GM18517 (cell line): ENCODE measurements around the gene PDE3B.
"Not testable (repeated sequence)": the region's sequence is repeated elsewhere in the genome, so short reads cannot be mapped to it uniquely, and the experiment has no call there.

Experiments
- ATAC-seq: cut with Tn5 transposase; IDR thresholded peaks from one replicate; pipeline ENCODE4 v1.9.1; 2021; ENCODE audit warnings: mild to moderate bottlenecking, moderate library complexity; ENCODE audit not compliant: unreplicated experiment

The PDE3B gene

DNA sequence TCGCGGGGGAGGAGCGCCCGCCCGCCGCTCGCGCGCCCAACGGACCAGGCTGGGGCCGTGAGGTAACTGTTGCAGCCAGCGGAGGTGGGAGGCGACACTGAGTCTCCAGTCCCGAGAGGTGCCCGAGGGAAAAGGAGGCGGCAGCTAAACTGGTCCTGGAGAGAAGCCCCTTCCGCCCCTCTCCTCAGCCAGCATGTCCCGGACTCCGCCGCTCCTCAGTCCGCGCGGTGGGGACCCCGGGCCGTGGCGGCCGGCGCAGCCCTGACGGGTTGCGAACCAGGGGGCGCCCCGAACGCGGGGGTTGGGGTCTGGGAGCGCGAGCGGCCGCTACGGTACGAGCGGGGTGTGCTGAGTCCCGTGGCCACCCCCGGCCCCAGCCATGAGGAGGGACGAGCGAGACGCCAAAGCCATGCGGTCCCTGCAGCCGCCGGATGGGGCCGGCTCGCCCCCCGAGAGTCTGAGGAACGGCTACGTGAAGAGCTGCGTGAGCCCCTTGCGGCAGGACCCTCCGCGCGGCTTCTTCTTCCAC lies at the start of gene PDE3B:
Gene PDE3B (plus strand): TSS at position 108 of the 529 bp plus-strand sequence. CDS start 272 bp downstream, at position 380.
- peak; percentile 63 for ATAC-seq

DNA sequence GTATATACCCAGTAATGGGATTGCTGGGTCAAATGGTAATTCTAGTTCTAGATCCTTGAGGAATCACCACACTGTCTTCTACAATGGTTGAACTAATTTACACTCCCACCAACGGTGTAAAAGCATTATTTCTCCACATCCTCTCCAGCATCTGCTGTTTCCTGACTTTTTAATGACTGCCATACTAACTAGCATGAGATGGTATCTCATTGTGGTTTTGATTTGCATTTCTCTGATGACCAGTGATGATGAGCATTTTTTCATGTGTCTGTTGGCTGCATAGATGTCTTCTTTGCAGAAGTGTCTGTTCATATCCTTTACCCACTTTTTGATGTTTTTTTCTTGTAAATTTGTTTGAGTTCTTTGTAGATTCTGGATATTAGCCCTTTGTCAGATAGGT lies 48.3 kb upstream of the PDE3B start:
- ATAC-seq: not testable (repeated sequence)

DNA sequence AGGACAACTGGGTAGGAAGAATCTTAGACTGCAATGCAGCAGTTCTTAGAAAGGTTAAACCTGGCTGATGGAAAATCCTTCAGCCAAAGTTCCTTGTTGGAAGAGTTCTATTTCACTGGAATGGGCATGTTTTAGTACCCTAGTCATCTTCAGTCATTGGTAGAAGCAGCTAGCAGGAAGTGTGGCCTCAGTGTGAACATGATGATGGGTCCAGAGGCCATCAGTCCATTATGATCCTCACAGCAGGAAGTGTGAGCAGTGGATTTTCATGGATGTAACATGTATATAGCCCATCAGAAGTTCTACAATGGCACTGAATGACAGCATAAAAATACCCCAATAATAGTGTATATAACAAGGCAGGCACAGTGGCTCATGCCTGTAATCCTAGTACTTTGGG lies 35.9 kb upstream of the PDE3B start:
- no peak for ATAC-seq

DNA sequence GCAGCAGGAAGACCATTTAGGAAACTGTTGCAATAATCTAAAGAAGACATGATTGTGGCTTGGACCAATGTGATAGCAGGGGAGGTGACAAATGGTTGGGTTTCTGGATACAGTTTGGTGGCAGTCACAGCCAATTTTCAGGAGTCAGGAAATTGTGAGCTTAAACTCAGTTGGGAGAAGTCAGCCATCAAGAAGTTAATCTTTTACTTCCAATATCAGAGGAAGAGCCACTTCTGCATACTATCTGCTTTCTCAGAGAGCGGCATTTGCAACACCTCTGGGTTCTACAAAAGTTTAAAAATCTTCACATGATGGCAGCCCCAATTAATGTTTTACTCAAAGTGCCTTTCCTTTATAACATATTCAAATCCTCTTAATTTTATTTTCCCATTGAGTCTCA lies 33.7 kb upstream of the PDE3B start:
- no peak for ATAC-seq

DNA sequence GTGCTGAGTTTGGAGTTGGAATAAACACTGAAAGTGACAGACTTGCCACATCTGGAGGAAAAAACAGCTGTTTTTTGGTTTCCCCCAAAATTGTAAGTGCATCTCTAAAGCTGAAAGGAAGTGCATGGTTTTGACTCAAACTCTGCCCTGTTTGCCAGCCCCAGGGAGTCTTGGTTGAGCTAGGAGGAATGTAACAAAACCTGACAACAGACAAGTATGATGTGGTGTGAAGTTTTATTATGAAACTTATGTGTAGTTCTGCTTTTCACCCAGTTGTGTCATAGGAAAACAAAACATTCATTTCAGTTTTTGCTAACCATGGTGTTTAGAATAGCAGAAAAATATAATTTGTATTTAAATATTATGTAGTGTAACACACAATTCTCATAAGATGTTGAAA lies 31.7 kb upstream of the PDE3B start:
- ATAC-seq: no peak

DNA sequence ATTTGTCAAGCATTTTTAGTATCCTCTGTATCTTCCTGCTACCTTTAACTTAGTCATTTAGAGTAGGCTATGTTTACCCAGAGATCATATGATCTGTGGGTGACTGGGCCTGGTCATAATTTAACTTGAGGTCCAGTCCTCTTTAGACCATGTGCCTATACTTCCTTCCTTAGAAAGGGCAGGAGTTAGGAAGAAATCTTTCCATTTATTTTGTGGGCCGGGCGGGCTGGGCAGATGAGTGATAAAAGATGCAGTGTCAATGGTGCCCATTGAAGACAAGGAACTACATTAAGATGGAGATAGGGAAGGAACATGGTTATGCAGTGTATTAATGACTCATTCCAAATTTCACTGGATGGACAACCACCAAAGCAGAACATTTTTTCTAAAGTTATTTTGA lies 30.9 kb upstream of the PDE3B start:
- no peak for ATAC-seq

DNA sequence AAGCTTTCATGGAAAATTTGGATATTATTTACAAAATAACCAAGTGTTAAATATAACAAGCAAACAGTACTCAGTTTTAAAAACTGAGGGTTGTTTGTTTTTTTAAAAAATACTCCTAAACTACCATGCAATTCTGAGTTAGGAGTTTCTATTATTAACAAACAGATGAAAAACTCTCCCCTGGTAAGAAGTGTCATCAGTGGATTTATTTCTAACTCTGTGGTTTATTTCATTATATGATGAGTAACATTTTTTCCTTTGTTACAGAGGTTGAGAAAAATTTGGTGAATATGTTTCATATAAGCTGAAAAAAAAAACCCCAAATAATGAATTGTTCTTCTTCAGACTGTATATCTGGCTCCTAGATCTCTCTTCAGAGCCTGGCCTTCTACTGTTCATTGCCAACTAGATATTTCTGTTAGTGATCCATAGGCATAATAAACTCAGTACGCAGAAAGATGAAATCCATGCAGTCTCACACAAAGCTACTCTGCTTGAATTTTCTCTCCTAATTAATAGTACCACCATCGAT lies 29.4 kb upstream of the PDE3B start:
- no peak for ATAC-seq

DNA sequence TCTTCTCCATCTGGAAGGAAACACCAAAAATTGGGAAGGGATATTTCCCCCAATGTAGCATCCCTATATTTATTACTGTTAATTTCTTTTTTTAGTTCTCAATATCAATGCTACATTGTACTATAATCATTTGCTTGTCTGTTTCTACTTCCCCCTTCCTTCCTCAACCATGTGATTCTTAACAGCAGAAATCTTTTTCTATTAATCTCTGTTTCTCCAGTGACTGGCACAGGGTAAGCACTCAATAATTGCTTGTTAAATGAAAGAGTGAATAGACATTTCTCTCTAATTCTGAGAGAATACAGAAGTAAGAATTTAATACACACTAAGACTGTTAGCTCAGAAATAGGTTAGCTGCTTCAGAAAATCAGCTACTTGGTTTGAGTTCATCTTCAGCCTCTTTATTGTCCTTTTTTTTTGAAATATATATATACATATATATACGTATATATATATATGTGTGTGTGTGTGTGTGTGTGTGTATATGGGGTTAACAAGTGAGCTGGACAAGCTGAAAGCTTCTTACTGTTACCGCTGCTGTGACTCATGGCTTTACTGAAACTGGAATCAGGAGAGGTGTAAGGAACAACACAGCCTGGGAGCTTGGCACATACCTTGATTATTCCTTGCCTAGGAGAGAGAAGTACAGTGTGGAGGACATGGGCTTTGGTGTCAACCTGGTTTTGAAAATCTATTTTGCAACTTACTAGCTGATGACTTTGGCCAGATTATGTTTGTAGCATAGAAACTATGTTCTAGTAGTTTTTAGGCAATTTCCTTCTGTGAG lies 26.2 kb upstream of the PDE3B start:
- no peak for ATAC-seq

DNA sequence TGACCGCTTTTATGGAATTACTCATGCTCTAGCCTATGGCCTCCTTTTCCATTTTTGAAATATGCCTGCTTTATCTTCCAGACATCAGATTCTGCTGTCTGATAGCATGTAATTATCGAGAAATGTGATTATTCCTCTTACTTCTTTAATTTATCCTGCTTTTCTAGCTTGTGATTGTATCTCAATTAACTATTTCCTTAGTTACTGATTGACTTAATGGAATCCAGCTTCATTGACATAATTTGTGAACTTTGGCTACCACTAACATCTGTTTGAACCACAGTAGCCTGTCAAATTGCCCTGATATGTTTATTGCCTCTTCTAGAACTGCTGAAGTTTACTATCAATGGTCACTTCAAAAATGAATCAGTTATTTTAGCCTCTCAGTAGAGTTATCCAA lies 25.5 kb upstream of the PDE3B start:
- ATAC-seq: no peak

DNA sequence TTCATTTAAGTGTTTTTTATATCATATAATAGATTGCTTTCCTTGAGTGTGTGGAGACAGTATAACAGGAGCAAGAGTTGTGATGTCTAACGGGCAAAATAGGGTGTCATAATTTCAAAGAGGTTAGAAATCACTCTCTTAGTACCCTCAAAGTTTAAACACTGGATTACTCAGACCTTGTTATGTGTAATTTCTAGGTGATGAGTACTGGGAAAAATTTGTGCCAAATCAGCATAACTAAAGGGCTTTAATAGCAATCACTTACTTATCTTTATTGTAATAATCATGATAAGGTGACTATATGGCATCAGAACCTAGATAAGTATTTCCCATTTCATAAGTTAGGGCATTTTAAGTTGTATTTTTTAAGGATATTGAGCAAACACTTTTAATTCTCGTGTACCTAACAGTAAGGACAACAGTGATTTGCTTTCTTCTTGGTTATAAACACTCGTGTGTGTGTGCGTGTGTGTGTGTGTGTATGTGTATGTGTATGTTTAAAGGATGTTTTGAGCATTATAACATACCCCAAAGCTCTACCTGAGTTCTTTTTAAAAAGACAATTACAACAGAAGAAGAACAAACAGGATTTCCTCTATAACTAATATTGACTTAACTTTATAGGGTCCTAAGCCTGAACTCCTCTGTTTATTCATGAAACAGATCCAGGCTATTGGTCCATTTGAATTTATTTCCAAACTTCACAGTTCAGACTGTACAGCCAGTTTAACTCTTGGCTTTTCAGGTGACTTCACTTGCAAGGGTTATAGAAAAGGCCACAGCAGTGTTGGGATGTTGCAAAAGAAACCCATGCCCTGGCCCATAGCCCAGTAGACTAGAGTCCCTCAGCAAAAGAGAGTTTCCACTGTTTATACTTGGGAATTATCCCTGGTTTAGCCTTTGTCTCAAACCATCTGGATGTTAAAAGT lies 23.7 kb upstream of the PDE3B start:
- ATAC-seq: no peak

DNA sequence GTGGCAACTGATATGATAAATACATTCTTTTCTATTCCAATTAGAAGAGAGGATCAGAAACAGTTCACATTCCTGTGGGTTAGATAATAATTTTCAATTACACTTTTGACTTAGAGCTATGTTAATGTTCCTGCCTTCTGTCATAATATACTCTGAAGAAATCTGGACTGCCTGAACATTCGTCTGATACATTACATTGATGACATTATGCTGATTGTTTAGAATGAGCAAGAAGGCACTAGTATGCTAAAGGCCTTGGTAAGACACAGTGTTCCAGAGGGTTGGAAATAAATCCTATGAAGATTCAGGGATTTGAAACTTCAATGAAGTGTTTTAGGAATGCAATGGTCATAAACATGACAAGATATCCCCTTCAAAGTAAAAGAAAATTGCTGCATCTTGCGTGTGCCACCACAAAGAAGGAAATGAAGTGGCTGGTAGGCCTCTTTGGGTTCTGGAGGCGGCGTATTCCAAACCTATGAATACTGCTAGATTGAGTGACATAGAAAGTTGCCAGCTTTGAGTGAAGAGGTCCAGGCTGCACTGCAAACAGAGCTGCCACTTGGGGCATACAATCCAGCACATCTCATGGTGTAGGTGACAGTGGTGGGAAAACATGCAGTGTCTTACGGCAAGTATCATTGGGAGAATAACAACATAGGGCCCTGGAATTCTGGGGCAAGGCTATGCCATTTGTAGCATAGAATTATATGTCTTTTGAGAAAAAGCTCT lies 21.2 kb upstream of the PDE3B start:
- ATAC-seq: no peak

DNA sequence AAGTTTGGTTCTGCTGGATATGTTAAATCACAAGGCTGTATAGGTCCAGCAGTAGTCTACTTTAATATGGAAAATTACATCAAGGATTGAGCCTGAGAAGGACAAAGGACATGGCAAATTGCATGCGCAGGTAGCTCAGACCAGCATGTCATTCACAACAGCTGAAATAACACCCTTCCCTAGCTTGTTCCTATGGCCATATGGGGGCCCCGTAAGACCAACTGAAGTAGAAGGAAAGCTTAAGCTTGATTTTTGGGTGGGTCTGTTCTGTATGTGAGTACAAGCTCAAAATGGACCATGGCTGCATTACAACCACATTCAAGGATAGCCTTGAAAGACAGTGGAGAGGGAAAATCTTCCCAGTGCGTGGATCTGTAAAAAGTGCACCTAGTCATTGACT lies 20.6 kb upstream of the PDE3B start:
- no peak for ATAC-seq

DNA sequence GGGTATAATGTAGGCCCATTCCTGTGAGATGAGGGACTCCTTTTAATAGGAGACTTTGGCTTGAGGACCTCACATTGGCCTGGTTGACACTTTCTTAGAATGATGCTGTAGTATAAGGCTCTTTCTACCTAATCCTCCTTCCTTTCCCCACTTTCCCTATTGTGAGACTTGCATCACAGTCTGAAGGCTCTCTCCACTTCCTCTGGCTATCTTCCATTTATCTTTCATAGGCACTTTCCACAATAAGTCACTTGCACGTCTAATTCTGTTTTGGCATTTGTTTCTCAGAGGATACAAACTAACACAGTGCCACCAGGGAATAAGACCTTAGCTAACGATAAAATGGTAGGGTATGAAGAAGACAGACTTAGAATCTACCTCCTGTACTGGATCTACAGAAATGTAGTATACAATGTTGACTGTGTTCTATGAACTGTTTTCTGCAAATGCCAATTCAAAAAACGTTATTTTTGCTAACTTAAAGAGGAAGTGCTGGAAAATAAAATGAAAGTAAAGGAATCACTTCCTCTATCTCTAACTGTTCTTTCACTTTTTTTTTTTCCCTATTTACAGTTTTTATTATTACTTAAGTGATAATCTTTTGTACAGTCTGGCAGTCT lies 17.9 kb upstream of the PDE3B start:
- ATAC-seq: no peak

DNA sequence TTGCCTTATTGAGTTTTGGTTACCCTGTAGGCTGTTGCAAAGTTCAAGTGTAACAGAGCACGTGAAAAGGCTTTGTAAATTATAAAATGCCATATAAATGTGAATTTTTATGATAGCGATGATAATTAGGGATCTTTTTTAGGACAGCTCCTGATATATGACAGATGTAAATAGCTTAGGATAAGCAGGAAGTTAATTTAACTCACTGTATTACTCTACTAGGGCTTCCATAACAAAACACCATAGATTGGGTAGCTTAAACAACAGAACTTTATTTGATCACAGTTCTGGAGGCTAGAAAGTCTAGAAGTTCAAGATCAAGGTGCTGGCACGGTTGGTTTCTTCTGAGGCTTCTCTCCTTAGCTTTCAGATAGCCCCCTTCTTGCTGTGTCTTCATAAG lies 17.0 kb upstream of the PDE3B start:
- ATAC-seq: no peak

DNA sequence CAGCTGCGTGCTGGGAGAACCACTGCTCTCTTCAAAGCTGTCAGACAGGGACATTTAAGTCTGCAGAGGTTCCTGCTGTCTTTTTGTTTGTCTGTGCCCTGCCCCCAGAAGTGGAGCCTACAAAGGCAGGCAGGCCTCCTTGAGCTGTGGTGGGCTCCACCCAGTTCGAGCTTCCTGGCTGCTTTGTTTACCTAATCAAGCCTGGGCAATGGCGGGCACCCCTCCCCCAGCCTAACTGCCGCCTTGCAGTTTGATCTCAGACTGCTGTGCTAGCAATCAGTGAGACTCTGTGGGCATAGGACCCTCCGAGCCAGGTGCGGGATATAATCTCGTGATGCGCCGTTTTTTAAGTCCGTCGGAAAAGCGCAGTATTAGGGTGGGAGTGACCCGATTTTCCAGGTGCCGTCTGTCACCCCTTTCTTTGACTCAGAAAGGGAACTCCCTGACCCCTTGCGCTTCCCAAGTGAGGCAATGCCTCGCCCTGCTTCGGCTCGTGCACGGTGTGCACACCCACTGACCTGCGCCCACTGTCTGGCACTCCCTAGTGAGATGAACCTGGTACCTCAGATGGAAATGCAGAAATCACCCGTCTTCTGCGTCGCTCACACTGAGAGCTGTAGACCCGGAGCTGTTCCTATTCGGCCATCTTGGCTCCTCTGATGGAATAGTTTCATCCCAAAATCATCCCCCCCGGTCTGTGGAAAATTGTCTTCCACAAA lies 9.9 kb upstream of the PDE3B start:
- ATAC-seq: not testable (repeated sequence)

DNA sequence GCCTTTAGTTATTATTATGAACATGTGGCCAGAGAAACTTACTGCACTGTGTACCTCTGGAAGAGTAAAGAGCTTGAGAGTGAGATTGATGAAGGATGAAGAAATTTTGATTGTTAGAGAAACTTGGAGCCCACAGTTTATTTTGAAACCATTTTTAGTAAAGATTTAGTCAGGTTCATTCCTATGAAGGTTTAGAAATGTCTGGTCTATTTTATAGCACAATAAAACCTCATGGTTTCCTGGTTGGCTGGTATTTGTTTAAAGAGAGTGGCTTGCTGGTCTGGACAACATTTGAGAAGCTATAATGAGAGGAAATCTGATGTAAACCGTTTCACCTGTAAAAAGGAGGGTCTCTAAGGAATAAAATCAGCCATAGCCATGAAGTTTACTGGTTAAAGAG lies 8.8 kb upstream of the PDE3B start:
- no peak for ATAC-seq

DNA sequence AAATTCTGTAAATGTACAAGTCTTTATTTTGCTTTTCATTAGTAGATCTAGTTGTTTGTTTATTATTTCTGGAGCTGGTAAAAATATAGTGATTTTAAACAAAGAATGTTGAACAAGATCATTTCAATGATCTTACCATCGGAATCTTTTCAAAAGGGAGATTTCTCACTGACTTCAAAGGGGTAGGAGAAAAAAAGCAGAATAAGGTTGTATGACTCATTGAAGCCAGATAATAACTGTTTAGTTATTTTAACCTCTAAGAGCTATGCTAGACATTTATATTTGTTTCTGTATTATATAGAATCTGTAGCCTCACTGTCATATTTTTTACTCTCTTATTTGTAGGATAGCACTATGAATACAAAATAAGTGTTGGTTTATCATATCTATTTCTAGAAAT lies 8.1 kb upstream of the PDE3B start:
- ATAC-seq: no peak

DNA sequence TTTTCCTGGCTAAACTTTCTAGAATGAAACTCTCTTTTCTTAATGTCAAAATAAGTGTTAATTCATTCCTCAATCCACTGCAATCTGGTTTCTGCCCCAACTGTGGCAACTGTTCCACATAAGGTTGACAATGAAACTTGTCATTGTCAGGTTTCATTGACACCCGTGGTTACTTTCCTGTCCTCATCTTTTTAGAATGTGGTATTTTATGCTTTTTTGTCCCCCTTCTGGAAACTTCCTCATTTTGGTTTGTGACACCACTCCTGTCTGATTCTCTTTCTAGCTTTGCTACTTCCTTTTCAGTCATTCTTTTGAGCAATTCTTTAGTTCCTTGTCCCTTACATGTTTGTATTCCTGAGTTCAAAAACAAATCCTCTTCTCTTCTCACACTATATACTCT lies 7.5 kb upstream of the PDE3B start:
- ATAC-seq: no peak

DNA sequence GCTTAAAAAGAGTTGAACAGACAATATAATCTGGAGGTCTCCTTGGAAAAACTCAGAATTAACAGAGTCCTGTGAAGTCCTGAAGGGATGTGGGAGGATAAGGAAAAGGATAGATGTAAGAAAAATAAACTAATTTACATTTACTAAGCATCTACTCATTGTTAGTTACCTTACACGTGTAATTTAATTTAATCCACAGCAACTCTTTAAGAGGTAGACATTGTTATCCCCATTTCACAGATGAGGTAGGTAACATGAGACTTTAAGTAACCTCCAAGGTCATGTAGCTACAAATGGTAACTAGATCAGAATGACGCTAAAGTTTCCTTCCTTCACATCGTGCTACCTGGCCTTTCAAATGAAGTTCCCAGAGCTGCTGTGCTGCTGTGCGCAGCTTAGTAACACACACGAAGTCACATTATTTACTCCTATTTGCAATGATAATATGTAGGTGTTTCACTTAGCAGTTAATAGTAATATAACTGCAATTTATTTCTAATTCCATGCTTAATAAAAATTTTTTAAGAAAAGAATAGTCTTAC lies 5.7 kb upstream of the PDE3B start:
- no peak for ATAC-seq

DNA sequence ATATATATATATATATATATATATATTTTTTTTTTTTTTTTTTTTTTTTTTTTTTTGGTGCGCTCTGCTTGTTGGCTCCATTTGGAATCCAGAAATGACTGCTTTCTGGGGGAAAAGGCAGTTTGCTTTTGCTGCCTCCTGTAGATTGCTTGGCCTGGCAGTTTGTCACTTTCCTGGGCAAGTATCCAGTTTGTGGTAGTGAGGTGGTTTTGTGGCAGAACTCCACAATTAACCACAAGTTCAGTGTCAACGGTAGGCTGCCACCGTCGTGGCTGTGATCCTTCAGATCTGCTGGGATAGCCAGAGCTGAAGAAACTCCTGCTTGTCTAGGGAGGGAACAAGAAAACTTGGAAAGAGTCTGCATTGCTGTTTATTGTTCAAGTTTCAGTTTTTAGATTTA lies 5.0 kb upstream of the PDE3B start:
- ATAC-seq: no peak
